Hepatocyte (in vitro differentiated cells): ENCODE results near the gene IFT43. TPM values are rescaled to one million over a fixed set of nuclear protein-coding genes. Genes with fewer than 3 reads are reported as not detected.

Experiments used
- DNase-seq: peaks from one replicate; pipeline ENCODE4 v3.0.0-alpha.2; 2016; ENCODE audit warnings: low spot score
- H2AFZ ChIP-seq: fragments of 200-600 bp; sonication (generic); 2 replicates; pipeline ENCODE4 v1.6.0; 2016; ENCODE audit warnings: antibody characterized with exemption, mild to moderate bottlenecking
- H3K27ac ChIP-seq: fragments of 200-600 bp; sonication (generic); 2 replicates; pipeline ENCODE4 v1.5.1; 2016; ENCODE audit warnings: mild to moderate bottlenecking
- H3K27me3 ChIP-seq: fragments of 200-600 bp; sonication (generic); 2 replicates; pipeline ENCODE4 v1.6.1; 2016
- H3K36me3 ChIP-seq: fragments of 200-600 bp; sonication (generic); replicated peaks from 2 replicates; pipeline ENCODE4 v1.5.1; 2016; ENCODE audit warnings: low read depth; ENCODE audit not compliant: insufficient read depth
- H3K4me1 ChIP-seq: fragments of 200-600 bp; sonication (generic); 2 replicates; pipeline ENCODE4 v1.5.1; 2016; ENCODE audit warnings: mild to moderate bottlenecking, moderate library complexity; ENCODE audit not compliant: insufficient read depth
- H3K4me2 ChIP-seq: fragments of 200-600 bp; sonication (generic); 2 replicates; pipeline ENCODE4 v1.6.0; 2016
- H3K4me3 ChIP-seq: fragments of 200-600 bp; sonication (generic); 2 replicates; pipeline ENCODE4 v1.5.1; 2016; ENCODE audit warnings: mild to moderate bottlenecking
- H3K79me2 ChIP-seq: fragments of 200-600 bp; sonication (generic); 2 replicates; pipeline ENCODE4 v1.6.0; 2017; ENCODE audit warnings: mild to moderate bottlenecking
- H3K9me2 ChIP-seq: fragments of 200-600 bp; sonication (generic); replicated peaks from 2 replicates; pipeline ENCODE4 v1.6.0; 2017; ENCODE audit warnings: mild to moderate bottlenecking; ENCODE audit not compliant: insufficient read depth
- H3K9me3 ChIP-seq: fragments of 200-600 bp; sonication (generic); 2 replicates; pipeline ENCODE4 v1.5.1; 2016; ENCODE audit warnings: low read depth, mild to moderate bottlenecking
- H4K20me1 ChIP-seq: fragments of 200-600 bp; sonication (generic); 2 replicates; pipeline ENCODE4 v1.6.0; 2016; ENCODE audit warnings: mild to moderate bottlenecking; ENCODE audit not compliant: insufficient read depth, poor library complexity, severe bottlenecking
- EZH2 ChIP-seq: fragments of 200-600 bp; sonication (generic); IDR thresholded peaks from 2 replicates; pipeline ENCODE4 v1.6.1; 2016; ENCODE audit warnings: antibody characterized with exemption, mild to moderate bottlenecking, borderline replicate concordance
- EZH2phosphoT487 ChIP-seq: fragments of 200-600 bp; sonication (generic); IDR thresholded peaks from one replicate; pipeline ENCODE4 v1.6.1; 2018; ENCODE audit warnings: antibody characterized with exemption, mild to moderate bottlenecking, low read depth, moderate library complexity; ENCODE audit not compliant: unreplicated experiment, severe bottlenecking
- WGBS: methylation state at CpG from one replicate; pipeline ENCODE4 v1.1.6; 2016; ENCODE audit warnings: low lambda C conversion rate; ENCODE audit errors: missing lambda C conversion rate; 5-methylcytosine and 5-hydroxymethylcytosine counted together
- polyA plus RNA-seq: library from polyadenylated mRNA; unstranded; fragments of >200 nt; fragmentation: Nextera tagmentation; extraction: Ambion mirVana; gene quantifications from 2 replicates; pipeline ENCODE4 v1.2.1, GENCODE V29; 2016
- total RNA-seq: library from RNA; depleted of rRNA; stranded (reverse); fragments of >200 nt; gene quantifications from 2 replicates; pipeline ENCODE4 v1.2.3, GENCODE V29; 2014
- TF ChIP-seq, protein P1 (sequence below): fragments of 200-600 bp; sonication (generic); IDR thresholded peaks from 2 replicates; pipeline ENCODE4 v1.5.1; 2016; ENCODE audit warnings: antibody characterized with exemption, mild to moderate bottlenecking; ENCODE audit not compliant: poor library complexity

Gene IFT43
- total and polyA plus RNA-seq, 2 experiments from 2014 or later: 31.9 to 43.2 TPM

DNA sequence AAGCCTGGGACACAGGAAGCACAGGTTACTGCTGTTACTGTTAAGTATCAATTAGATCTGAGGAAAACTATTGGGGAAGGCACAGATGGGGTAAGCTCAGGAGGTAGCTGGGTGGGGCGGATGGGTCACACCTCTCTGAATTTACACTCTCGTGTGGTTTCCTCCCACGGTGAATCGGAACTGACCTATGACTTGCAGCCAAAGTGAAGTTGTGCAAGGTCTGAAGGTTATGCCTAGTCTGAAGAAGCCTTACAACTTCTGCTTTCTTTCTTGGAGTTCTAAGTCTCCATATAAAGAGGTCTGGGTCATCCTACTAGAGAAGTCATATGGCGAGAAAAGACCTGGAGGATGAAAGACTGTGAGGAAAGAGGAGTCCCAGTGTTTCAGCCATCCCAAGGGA lies 140.5 kb downstream of the IFT43 start:
- H3K9me3 ChIP-seq: no peaks in the 10 kb centered on the region
- WGBS: 94% methylated on average over 5 of the region's 5 CpGs
- H3K79me2 ChIP-seq: no peaks in the 10 kb centered on the region
- no peak overlapping the region for H3K4me3 ChIP-seq
- H3K4me2 ChIP-seq: no peak overlapping the region
- peaks cover 12% of the 10 kb centered on the region for H3K27me3 ChIP-seq
- H3K27ac ChIP-seq: no peak overlapping the region
- no peak for DNase-seq
- H3K36me3 ChIP-seq: no peaks in the 10 kb centered on the region
- no peaks in the 10 kb centered on the region for H4K20me1 ChIP-seq
- H2AFZ ChIP-seq: no peak overlapping the region
- H3K9me2 ChIP-seq: no peaks in the 10 kb centered on the region
- no peaks in the 10 kb centered on the region for H3K4me1 ChIP-seq
- TF ChIP-seq, protein P1, sequence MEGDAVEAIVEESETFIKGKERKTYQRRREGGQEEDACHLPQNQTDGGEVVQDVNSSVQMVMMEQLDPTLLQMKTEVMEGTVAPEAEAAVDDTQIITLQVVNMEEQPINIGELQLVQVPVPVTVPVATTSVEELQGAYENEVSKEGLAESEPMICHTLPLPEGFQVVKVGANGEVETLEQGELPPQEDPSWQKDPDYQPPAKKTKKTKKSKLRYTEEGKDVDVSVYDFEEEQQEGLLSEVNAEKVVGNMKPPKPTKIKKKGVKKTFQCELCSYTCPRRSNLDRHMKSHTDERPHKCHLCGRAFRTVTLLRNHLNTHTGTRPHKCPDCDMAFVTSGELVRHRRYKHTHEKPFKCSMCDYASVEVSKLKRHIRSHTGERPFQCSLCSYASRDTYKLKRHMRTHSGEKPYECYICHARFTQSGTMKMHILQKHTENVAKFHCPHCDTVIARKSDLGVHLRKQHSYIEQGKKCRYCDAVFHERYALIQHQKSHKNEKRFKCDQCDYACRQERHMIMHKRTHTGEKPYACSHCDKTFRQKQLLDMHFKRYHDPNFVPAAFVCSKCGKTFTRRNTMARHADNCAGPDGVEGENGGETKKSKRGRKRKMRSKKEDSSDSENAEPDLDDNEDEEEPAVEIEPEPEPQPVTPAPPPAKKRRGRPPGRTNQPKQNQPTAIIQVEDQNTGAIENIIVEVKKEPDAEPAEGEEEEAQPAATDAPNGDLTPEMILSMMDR: no peak
- TF ChIP-seq EZH2 (no peak), EZH2phosphoT487 (no peak)

DNA sequence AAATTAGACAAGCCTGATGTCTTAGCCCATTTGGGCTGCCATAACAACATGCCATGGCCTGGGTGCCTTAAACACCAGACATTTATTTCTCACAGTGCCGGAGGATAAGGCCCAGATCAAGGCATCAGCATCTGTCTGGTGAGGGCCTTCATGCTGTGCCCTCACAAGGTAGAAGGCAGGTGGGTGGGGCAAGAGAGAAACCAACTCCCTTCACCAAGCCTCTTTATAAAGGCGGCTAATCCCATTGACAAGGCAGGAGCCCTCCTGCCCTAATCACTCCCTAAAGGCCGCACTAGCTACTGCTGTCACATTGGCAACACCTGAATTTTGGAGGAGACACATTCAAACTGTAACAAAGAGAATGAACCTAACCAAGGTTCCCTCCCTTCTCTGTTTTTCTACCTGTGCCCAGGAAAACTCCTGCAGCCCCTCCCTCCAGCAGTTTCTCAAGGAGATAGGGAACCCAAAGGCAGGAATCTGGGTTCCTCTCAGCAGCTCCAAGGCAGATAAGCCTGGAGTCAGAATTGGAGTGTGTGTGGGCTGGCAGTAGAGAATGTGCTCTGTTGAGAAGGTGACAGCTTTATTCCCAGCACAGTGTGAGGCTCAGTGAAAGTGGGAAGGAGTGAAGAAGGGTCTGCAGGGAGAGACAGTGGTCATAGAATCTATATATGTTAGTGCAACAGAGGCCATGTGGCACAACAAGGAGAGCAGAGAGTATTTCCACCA lies 144.5 kb downstream of the IFT43 start:
- no peaks in the 10 kb centered on the region for H3K9me3 ChIP-seq
- DNase-seq: no peak
- H3K4me3 ChIP-seq: no peak overlapping the region
- WGBS: 50% methylated on average over 3 of the region's 3 CpGs
- no peaks in the 10 kb centered on the region for H4K20me1 ChIP-seq
- no peaks in the 10 kb centered on the region for H3K79me2 ChIP-seq
- no peak for TF ChIP-seq EZH2
- H3K4me2 ChIP-seq: no peak overlapping the region
- no peaks in the 10 kb centered on the region for H3K36me3 ChIP-seq
- H2AFZ ChIP-seq: no peak overlapping the region
- no peak overlapping the region for H3K27ac ChIP-seq
- peaks cover 41% of the 10 kb centered on the region for H3K27me3 ChIP-seq
- no peaks in the 10 kb centered on the region for H3K9me2 ChIP-seq
- H3K4me1 ChIP-seq: no peaks in the 10 kb centered on the region

DNA sequence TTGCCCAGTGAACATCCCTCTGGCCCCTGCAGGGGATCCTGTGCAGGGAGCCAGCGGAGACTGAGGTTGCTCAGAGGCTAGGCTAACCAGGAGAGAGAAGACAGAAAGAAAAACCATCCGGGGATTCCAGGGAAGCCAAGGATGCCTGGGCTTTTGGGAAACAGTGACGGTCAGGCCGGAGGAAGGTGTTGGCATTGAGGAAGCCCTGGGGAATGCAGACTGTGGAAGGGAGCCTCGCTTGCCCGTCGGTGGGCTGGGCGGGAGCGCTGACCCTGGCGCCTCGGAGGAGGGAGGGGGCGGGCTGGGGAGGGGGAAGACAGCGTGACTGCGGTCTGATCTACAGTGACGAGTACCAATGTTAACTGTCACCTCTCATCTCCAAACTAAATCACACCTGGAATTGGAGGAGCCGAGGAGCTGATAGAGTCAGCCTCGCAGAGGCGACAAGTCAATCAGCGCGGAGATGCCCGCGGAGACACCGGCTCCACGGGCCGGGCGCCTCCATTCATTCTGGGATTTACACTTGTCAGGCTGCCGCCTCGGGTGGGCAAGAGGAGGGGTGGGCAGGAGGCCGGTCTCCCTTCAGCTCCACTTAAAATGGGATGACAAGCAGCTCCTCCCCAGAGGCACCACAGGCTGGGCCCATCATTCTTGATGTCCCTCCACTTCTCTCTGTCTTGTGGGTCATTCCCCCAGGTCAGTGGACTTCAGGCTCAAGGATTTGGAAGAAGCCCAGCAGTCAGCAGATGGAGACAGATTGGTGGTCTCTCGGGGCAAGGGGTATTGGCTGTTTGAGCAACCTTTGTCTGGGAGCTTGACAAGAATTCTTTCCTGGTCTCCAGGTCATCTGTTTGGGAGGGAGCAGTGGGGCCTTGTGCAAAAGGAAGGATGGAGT lies 145.8 kb downstream of the IFT43 start:
- TF ChIP-seq EZH2 (no peak), EZH2phosphoT487 (no peak)
- TF ChIP-seq, protein P1: no peak
- Histone ChIP-seq H3K36me3 (no peaks in the 10 kb centered on the region), H3K27me3 (peaks cover 54% of the 10 kb centered on the region), H3K4me3 (no peak overlapping the region), H2AFZ (no peak overlapping the region), H3K79me2 (no peaks in the 10 kb centered on the region), H3K9me2 (no peaks in the 10 kb centered on the region), H3K4me1 (no peaks in the 10 kb centered on the region), H3K4me2 (no peak overlapping the region), H3K9me3 (no peaks in the 10 kb centered on the region), H3K27ac (no peak overlapping the region), H4K20me1 (no peaks in the 10 kb centered on the region)
- no peak for DNase-seq
- 28% methylated on average over 25 of the region's 30 CpGs for WGBS

DNA sequence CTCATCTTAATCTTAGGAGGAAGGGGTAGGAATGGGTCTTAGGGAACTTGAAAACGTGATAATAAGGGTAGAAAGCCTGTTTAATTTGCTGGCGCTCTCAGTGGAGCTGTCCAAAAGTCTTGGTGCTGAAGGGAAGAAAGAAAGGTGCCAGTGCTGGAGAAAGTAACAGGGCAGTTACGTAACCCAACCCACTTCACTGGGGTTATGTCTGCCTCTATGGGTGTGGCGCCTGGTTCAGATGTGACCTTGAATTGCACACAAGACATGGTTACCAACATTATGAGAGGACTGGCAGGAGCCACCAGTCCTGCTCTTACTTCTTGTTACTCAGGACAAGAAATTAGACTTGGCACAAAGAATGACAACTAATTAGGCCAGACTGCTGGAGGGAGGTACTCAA lies 147.5 kb downstream of the IFT43 start:
- TF ChIP-seq EZH2 (no peak), EZH2phosphoT487 (no peak)
- TF ChIP-seq, protein P1: no peak
- Histone ChIP-seq H3K79me2 (no peaks in the 10 kb centered on the region), H3K27ac (no peak overlapping the region), H3K27me3 (peaks cover 72% of the 10 kb centered on the region), H3K9me3 (no peaks in the 10 kb centered on the region), H3K9me2 (no peaks in the 10 kb centered on the region), H3K36me3 (no peaks in the 10 kb centered on the region), H3K4me3 (no peak overlapping the region), H4K20me1 (no peaks in the 10 kb centered on the region), H3K4me2 (no peak overlapping the region), H2AFZ (no peak overlapping the region), H3K4me1 (no peaks in the 10 kb centered on the region)
- WGBS: 16% methylated on average over 4 of the region's 4 CpGs
- DNase-seq: peak; percentile 50
